ENCODE measurements around the gene PIGZ.

DNA sequence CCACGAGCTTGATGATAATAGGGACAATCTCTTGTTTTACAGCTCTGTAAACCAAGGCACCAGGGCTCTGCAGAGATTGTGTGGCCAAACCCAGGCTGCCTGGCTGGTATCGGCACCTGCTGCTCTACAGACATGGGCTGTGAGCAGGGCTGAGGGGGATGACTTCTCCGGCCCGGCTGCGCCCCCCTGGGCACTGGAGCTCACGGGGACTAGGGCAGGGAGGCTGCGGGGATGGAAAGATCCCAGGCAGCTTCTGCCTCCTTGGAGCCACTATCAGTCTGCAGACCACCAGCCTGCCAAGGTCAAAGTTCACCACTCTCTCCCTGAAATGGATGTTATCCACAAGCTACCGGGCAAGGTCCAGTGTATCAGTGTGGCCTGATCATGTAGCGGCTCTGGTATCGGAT is 22.0 kb upstream of the PIGZ start:
- TF ChIP-seq GATA2 (IDR thresholded peaks at IDR 0.05; ENCODE audit: low read depth, low read length) (no peak), GATA3 (IDR thresholded peaks at IDR 0.05; ENCODE audit: low read depth, low read length) (no peak)
